Limb (tissue), 2 donors: ENCODE measurements around the gene NAT9.

Experiments used
- DNase-seq, 2 donors: peaks; one replicate each; pipeline ENCODE4 v3.0.0-alpha.2; 2016; ENCODE audit errors: extremely low spot score in 2 of 2

NAT9 gene

GRCh38 chr17:74730491-74731346, 45.4 kb downstream of the NAT9 start:
- no peak for DNase-seq

DNA sequence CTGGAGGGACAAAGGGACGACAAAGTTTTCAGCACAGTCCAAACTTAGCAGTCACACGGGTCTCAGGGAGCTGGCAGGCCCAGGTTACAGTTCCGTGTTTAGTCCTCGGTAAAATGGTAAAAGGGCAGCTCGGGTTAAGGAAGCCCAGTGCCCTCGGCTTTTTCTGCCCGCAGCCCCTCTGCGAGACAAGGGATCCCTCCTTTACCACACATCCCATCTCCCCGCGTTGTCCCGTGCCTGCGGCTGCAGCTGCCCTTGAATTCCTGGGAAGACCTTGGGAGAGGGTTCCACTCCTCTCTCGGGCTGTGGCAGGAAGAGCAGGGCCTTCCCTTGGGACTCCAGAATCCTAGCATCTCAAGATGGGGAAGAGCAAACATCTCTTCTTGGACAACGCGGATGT, 46.3 kb downstream of the NAT9 start:
- no peak for DNase-seq

DNA sequence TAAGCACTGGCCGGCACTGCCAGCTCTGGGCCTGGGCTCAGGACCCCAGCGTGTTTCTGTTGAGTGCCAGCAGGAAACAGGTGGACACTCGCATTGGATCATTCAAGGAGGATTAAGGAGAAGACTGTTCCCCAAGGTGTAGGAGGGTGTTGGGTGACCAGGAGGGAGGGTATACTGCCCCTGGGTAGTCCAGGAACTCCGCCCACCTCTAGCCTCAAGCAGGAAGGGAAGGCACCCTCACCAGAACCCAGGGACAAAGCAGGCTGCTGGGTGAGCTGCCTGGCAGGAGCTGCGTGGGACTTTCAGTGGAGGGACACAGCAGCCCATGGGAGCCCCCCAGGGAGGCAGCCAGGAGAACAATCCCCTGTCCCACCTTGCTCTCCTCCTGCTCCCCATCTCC, 46.8 kb downstream of the NAT9 start:
- DNase-seq = no peak

DNA sequence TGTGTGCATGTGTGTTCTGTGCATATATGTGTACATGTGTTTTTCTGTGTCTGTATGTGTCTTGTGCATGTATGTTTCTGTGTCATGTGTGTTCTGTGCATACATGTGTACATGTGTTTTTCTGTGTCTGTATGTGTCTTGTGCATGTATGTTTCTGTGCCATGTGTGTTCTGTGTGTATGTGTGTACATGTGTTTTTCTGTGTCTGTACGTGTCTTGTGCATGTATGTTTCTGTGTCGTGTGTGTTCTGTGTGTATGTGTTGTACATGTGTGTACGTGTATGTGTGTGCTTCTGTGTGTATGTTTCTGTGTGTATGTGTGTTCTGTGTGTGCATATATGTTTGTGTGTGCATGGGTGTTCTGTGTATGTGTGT, 47.5 kb downstream of the NAT9 start:
- DNase-seq = no peak

GRCh38 chr17:74728033-74728701, 48.0 kb downstream of the NAT9 start:
- no peak for DNase-seq

GRCh38 chr17:74725111-74725510, 51.0 kb downstream of the NAT9 start:
- no peak for DNase-seq

- no peak for DNase-seq
These were observed 52.3 kb downstream of the NAT9 start for GRCh38 chr17:74723891-74724290.

- DNase-seq = no peak
These were observed 53.4 kb downstream of the NAT9 start for GRCh38 chr17:74722782-74723181.
